GM12878 (cell line): Measurements from ENCODE around the gene LMOD1. TPM values are rescaled to one million over a fixed set of nuclear protein-coding genes. Genes with fewer than 3 reads are reported as not detected.

Source experiments
- ATAC-seq: fragments of 200-7000 bp; cut with Tn5 transposase; 3 replicates; pipeline ENCODE4 v1.9.1; 2020; ENCODE audit warnings: mild to moderate bottlenecking, moderate library complexity
- BruUV-seq: library from RNA; stranded (reverse); fragments of 400-500 nt; replicated peaks from 2 replicates; lab custom pipeline; 2021; lab: Mats Ljungman, UMichigan
- CTCF ChIA-PET: fragments of 300-600 bp; sonication (Branson Sonifier 250); formaldehyde crosslinking; extraction: SDS; loops from one replicate; lab custom pipeline; 2021; ENCODE audit warnings: inconsistent platforms; lab: Yijun Ruan, JAX
- POLR2A ChIA-PET: fragments of 350-600 bp; formaldehyde crosslinking; extraction: SDS; loops from one replicate; lab custom pipeline; 2021; ENCODE audit warnings: inconsistent platforms; lab: Charles Lee
- RAD21 ChIA-PET: fragments of 300-600 bp; sonication (Branson Sonifier 250); formaldehyde crosslinking; loops from one replicate; lab custom pipeline; 2023; ENCODE audit warnings: antibody characterized with exemption; ENCODE audit not compliant: unreplicated experiment; lab: Charles Lee
- SMC1A ChIA-PET: fragments of 300-600 bp; sonication (Branson Sonifier 250); formaldehyde crosslinking; loops from one replicate; lab custom pipeline; 2023; ENCODE audit not compliant: unreplicated experiment, uncharacterized antibody; lab: Charles Lee
- DNase-seq: peaks from one replicate; pipeline ENCODE4 v3.0.0-alpha.2; 2011; ENCODE audit warnings: low read depth, low spot score
- FAIRE-seq: peaks from 3 replicates; lab custom pipeline; 2011; peaks lifted over from hg19 to GRCh38; lab: Jason Lieb, UNC
- H2AFZ ChIP-seq: 2 replicates; pipeline ENCODE4 v1.6.0; 2011; ENCODE audit warnings: low read depth, low read length, control low read depth; ENCODE audit not compliant: control insufficient read depth
- H3K27ac ChIP-seq: 2 replicates; pipeline ENCODE4 v1.5.1; 2011; ENCODE audit warnings: control low read depth; ENCODE audit not compliant: control insufficient read depth, insufficient read depth
- H3K27me3 ChIP-seq, 2 experiments: replicated peaks in 1 of 2; 2 replicates each; pipeline versions ENCODE4 v1.6.0 to v1.6.1; 2011; ENCODE audit warnings: low read length in 1 of 2; ENCODE audit not compliant: control insufficient read depth in 2 of 2, insufficient read depth in 2 of 2
- H3K36me3 ChIP-seq, 2 experiments: 2 replicates each; pipeline ENCODE4 v1.5.1; 2011; ENCODE audit warnings: low read length in 1 of 2; ENCODE audit not compliant: control insufficient read depth in 2 of 2, insufficient read depth in 2 of 2
- H3K4me1 ChIP-seq: 2 replicates; pipeline ENCODE4 v1.6.1; 2011; ENCODE audit warnings: mild to moderate bottlenecking, low read length, moderate library complexity, mixed read lengths; ENCODE audit not compliant: control insufficient read depth, insufficient read depth
- H3K4me2 ChIP-seq: 2 replicates; pipeline ENCODE4 v1.6.0; 2011; ENCODE audit warnings: control low read depth; ENCODE audit not compliant: control insufficient read depth, insufficient read depth
- H3K4me3 ChIP-seq: fragments of 200-600 bp; sonication (generic); 2 replicates; pipeline ENCODE4 v1.5.1; 2016
- H3K79me2 ChIP-seq: 2 replicates; pipeline ENCODE4 v1.6.0; 2011; ENCODE audit warnings: low read length; ENCODE audit not compliant: control insufficient read depth, insufficient read depth
- H3K9ac ChIP-seq: 2 replicates; pipeline ENCODE4 v1.8.0; 2011; ENCODE audit warnings: low read length, control low read depth, mixed read lengths; ENCODE audit not compliant: control insufficient read depth, insufficient read depth
- H3K9me3 ChIP-seq: replicated peaks from 3 replicates; pipeline ENCODE4 v1.5.1; 2011; ENCODE audit warnings: mild to moderate bottlenecking, low read length; ENCODE audit not compliant: control insufficient read depth, insufficient read depth
- H4K20me1 ChIP-seq: 2 replicates; pipeline ENCODE4 v1.6.0; 2011; ENCODE audit not compliant: control insufficient read depth, insufficient read depth
- BACH1 ChIP-seq: fragments of 450-650 bp; IDR thresholded peaks from 2 replicates; pipeline ENCODE4 v1.6.1; 2017; ENCODE audit warnings: mild to moderate bottlenecking, borderline replicate concordance
- POLR2AphosphoS5 ChIP-seq: IDR thresholded peaks from 2 replicates; pipeline ENCODE4 v1.6.1; 2011; ENCODE audit warnings: mild to moderate bottlenecking, low read length, inconsistent platforms
- SMAD5 ChIP-seq: IDR thresholded peaks from 2 replicates; pipeline ENCODE4 v1.6.1; 2016; ENCODE audit warnings: antibody characterized with exemption, low read depth
- SUZ12 ChIP-seq: fragments of 200-600 bp; sonication (generic); IDR thresholded peaks from one replicate; pipeline ENCODE4 v1.6.1; 2018; ENCODE audit warnings: antibody characterized with exemption, mild to moderate bottlenecking; ENCODE audit not compliant: unreplicated experiment
- TCF12 ChIP-seq: IDR thresholded peaks from 2 replicates; pipeline ENCODE4 v1.6.1; 2011; ENCODE audit warnings: low read depth, mild to moderate bottlenecking, low read length
- ZBTB40 ChIP-seq: fragments of 450-650 bp; IDR thresholded peaks from 2 replicates; pipeline ENCODE4 v1.6.1; 2016; ENCODE audit warnings: mild to moderate bottlenecking, moderate library complexity, borderline replicate concordance
- WGBS: methylation state at CpG from one replicate; pipeline ENCODE4 v1.1.6; 2016; ENCODE audit warnings: low lambda C conversion rate; ENCODE audit not compliant: insufficient replicate concordance, insufficient coverage; ENCODE audit errors: missing lambda C conversion rate; 5-methylcytosine and 5-hydroxymethylcytosine counted together
- in situ Hi-C: fragments of 300-500 bp; cut with MboI; formaldehyde crosslinking; loops from 9 replicates; pipeline ENCODE4 v1.14.3; 2018; ENCODE audit warnings: mixed read lengths
- intact Hi-C: fragments of 100-400 bp; cut with micrococcal nuclease; formaldehyde crosslinking; loops from one replicate; pipeline ENCODE4 v1.14.2; 2022; ENCODE audit not compliant: unreplicated experiment
- polyA plus RNA-seq, 11 experiments: library from polyadenylated mRNA; depleted of rRNA in 4 of 11; unstranded in 6 of 11; stranded (reverse) in 5 of 11; fragments of >200 nt; fragmentation: Nextera tagmentation in 4 of 11; fragmentation: Illumina TruSeq in 1 of 11; extraction: Ambion mirVana in 4 of 11; extraction: Trizol in 1 of 11; gene quantifications; 1 replicate in 1 of 11; 2 replicates in 10 of 11; pipeline versions ENCODE4 v1.2.1 to v1.2.3, GENCODE V29; 2011 to 2016; ENCODE audit warnings: inconsistent platforms in 2 of 11, missing spikeins in 2 of 11, low read depth in 1 of 11
- total RNA-seq, 4 experiments: library from RNA; depleted of rRNA in 3 of 4; stranded (reverse); fragments of >200 nt in 3 of 4; fragmentation: Illumina TruSeq in 1 of 4; extraction: Trizol in 1 of 4; gene quantifications; 2 replicates each; pipeline versions ENCODE4 v1.2.1 to v1.2.3, GENCODE V29; 2013 to 2021

LMOD1 gene
- total and polyA plus RNA-seq, 10 of the 15 experiments (the other 5 are each of a cell fraction or from before 2014, with no cell fraction given): 0.15 TPM; not detected in 9

DNA sequence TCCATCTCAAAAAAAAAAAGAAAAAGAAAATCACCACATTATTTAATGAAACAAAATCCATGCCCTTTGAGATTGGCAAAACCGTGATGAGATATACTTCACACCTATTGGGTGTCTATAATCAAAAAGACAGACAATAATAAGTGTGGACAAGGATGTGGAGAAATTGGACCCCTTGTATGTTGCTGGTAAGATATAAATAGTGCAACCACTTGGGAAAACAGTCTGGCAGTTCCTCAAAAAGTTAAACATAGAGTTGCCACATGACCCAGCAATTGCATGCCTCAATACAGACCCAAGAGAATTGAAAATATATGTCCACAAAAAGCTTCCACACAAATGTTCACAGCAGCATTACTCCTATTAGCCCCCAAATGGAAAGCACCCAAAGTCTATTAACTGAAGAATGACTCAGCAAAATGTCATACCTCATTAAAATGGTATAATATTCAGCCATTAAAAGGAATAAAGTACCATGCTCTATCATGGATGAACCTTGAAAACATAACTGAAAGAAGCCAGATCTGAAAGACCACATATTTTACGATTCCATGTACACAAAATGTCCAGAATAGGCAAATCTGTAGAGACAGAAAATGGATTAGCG lies 24.3 kb downstream of the LMOD1 start:
- WGBS: 41% methylated on average over 3 of the region's 3 CpGs
- RAD21 ChIA-PET: no interaction called here

DNA sequence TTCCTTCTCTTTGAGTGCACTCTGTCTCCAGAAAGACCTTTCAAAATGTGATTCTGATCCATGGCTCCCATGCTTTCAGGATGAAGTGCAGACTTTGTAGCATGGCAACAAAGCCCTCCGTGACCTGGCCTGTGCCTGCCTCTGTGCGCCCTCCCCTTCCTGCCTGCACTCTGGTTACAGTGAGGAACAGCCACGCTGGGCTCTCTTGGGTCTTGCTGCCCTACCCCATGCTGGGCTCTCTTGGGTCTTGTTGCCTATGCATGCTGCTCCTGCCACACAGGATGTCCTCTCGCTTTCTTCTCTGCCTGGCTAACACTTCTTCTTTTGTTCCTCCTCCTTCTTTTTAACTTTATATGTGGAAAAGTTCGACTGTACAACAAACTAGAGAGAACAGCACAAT lies 28.0 kb downstream of the LMOD1 start:
- no TSS peak for BruUV-seq
- no peaks in the 10 kb centered on the region for H3K79me2 ChIP-seq
- RAD21 ChIA-PET: no interaction called here
- SMC1A ChIA-PET: no interaction called here
- DNase-seq: no peak
- no peak for TF ChIP-seq SMAD5
- TF ChIP-seq SUZ12: no peak
- no peak for TF ChIP-seq TCF12
- TF ChIP-seq ZBTB40: no peak
- TF ChIP-seq, all 136 proteins: peak for 0
- ChIA-PET CTCF (no interaction called here), POLR2A (no interaction called here)
- no peak overlapping the region for H3K4me3 ChIP-seq
- H3K27ac ChIP-seq: no peak overlapping the region
- ATAC-seq: no peak
- in situ Hi-C loops (no loop called here), intact Hi-C loops (no loop called here)
- H3K27me3 ChIP-seq: no peaks in the 10 kb centered on the region; a peak in 1 of 4 replicates
- no peak for FAIRE-seq
- WGBS: 38% methylated on average over 5 of the region's 5 CpGs
- H3K9ac ChIP-seq: no peak overlapping the region
- no peak overlapping the region for H3K4me2 ChIP-seq
- no peak overlapping the region for H2AFZ ChIP-seq
- no peaks in the 10 kb centered on the region for H4K20me1 ChIP-seq
- H3K4me1 ChIP-seq: peaks cover 4% of the 10 kb centered on the region; the same call in 1 of the 2 replicates
- no peaks in the 10 kb centered on the region for H3K9me3 ChIP-seq
- no peaks in the 10 kb centered on the region for H3K36me3 ChIP-seq

More for the DNA sequence above, 24.3 kb downstream of the LMOD1 start:
- H3K27me3 ChIP-seq: no peaks in the 10 kb centered on the region; a peak in 1 of 4 replicates
- no TSS peak for BruUV-seq
- no peaks in the 10 kb centered on the region for H4K20me1 ChIP-seq
- no peak for DNase-seq
- CTCF ChIA-PET: no interaction called here
- H3K4me2 ChIP-seq: no peak overlapping the region
- no peak overlapping the region for H3K27ac ChIP-seq
- ATAC-seq: no peak
- H3K4me1 ChIP-seq: no peaks in the 10 kb centered on the region
- no peak for TF ChIP-seq POLR2AphosphoS5
- 0 out of 2 replicates have a peak, but pooled peaks have one; percentile 42 for TF ChIP-seq BACH1
- SMC1A ChIA-PET: no interaction called here
- H3K9me3 ChIP-seq: no peaks in the 10 kb centered on the region
- no peaks in the 10 kb centered on the region for H3K79me2 ChIP-seq
- H3K9ac ChIP-seq: no peak overlapping the region
- no peaks in the 10 kb centered on the region for H3K36me3 ChIP-seq
- FAIRE-seq: no peak
- POLR2A ChIA-PET: no interaction called here
- no peak overlapping the region for H3K4me3 ChIP-seq
- intact Hi-C loops (no loop called here), in situ Hi-C loops (no loop called here)
- H2AFZ ChIP-seq: no peak overlapping the region
